ENCODE results near the gene ADAMTSL3. TPM values are rescaled to one million over a fixed set of nuclear protein-coding genes. Genes with fewer than 3 reads are reported as not detected.

ADAMTSL3 gene
- total and polyA plus RNA-seq, 7 experiments from 2014 or later = not detected

DNA sequence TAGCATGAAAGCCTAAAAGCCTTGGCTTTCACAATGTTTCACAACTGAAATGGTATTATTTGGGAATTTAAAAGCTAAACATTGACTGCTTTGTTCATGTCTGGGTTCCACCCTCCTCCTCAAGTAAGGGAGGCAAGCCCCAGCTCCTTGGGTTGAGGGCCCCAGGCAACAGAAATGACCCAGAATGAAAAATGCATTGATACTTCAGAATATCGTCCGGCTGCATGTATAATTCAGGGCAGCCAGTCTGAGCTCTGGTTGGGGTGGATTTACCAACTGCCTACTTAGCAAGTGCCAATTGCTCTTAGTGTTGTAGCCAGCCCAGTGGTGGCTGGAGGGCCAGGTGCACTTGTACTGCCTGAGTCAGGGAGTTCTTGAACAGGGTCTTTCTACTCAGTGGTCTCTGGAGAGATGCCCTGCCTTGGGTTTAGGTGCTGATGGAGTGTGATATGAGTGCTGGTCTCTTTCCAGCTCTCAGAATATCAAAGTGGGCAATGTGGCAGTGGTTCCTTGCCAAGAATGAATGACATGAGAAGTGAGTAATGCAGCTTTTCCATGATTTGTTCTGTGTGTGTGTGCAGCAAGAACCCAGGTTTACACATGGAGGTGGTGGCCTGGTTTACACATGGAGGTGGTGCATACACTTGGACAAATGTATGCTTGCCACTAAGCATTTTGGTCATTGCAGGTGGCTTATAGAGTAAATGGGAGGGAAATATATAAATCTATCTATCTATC lies 40.9 kb upstream of the ADAMTSL3 start:
- no peaks in the 10 kb centered on the region for H3K36me3 Mint-ChIP-seq
- no peak for ATAC-seq
- H3K27me3 Mint-ChIP-seq = peaks cover 0 to 43% (median 10%) of the 10 kb centered on the region in 5 donors
- H3K4me1 Mint-ChIP-seq = no peaks in the 10 kb centered on the region
- H3K9me3 ChIP-seq (ENCODE audit: control insufficient read depth in 2 of 3, low read length in 3 of 3) = no peaks in the 10 kb centered on the region
- H3K36me3 ChIP-seq (ENCODE audit: control insufficient read depth in 2 of 3, insufficient read depth in 3 of 3, low read length in 3 of 3) = no peaks in the 10 kb centered on the region
- peaks cover 0 to 4% (median 0%) of the 10 kb centered on the region in 11 donors for H3K9me3 Mint-ChIP-seq
- no peak for DNase-seq
- H3K27ac Mint-ChIP-seq = no peak overlapping the region
- H3K27me3 ChIP-seq (ENCODE audit: control insufficient read depth in 2 of 2, insufficient read depth in 2 of 2, low read length in 2 of 2) = no peaks in the 10 kb centered on the region
- H3K4me3 Mint-ChIP-seq = no peak overlapping the region
- CTCF ChIA-PET = no interaction called here
- H3K4me3 ChIP-seq (ENCODE audit: low read length) = no peak overlapping the region
- no peaks in the 10 kb centered on the region for H3K4me1 ChIP-seq (ENCODE audit: control insufficient read depth in 2 of 2, insufficient read depth in 2 of 2, low read length in 2 of 2)
- no peak overlapping the region for H3K27ac ChIP-seq (ENCODE audit: low read depth, low read length)
- POLR2A ChIA-PET = no interaction called here
- intact Hi-C loops (cut with micrococcal nuclease) = no loop called here

DNA sequence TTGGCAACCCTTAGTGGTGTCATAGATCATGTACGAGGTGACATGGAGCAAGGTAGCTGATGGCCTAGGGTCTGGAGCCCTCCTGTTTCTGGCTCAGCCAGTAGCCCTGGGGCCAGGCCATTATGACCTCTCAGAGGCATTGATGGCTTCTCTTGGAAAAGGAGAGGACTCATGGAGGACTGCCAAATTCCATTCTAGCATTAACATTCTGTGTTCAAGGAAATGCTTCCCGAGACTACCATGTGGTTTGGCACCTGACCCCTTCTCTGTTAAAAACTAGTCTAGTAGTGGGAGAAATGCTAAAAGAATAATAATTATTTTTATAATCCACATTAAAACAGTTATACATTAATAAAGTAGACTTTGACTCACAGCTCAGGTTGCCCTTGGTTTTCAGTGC lies 40.2 kb upstream of the ADAMTSL3 start:
- no peaks in the 10 kb centered on the region for H3K36me3 Mint-ChIP-seq
- ChIA-PET POLR2A (no interaction called here), CTCF (no interaction called here)
- Histone ChIP-seq H3K36me3 (ENCODE audit: control insufficient read depth in 2 of 3, insufficient read depth in 3 of 3, low read length in 3 of 3) (no peaks in the 10 kb centered on the region), H3K4me1 (ENCODE audit: control insufficient read depth in 2 of 2, insufficient read depth in 2 of 2, low read length in 2 of 2) (no peaks in the 10 kb centered on the region), H3K27ac (ENCODE audit: low read depth, low read length) (no peak overlapping the region), H3K4me3 (ENCODE audit: low read length) (no peak overlapping the region), H3K27me3 (ENCODE audit: control insufficient read depth in 2 of 2, insufficient read depth in 2 of 2, low read length in 2 of 2) (no peaks in the 10 kb centered on the region), H3K9me3 (ENCODE audit: control insufficient read depth in 2 of 3, low read length in 3 of 3) (no peaks in the 10 kb centered on the region)
- intact Hi-C loops (cut with micrococcal nuclease) = no loop called here
- H3K27me3 Mint-ChIP-seq = peaks cover 0 to 46% (median 7%) of the 10 kb centered on the region in 5 donors
- H3K9me3 Mint-ChIP-seq = peaks cover 0 to 4% (median 0%) of the 10 kb centered on the region in 11 donors
- ATAC-seq = no peak
- no peak overlapping the region for H3K4me3 Mint-ChIP-seq
- H3K27ac Mint-ChIP-seq = no peak overlapping the region
- DNase-seq = no peak
- H3K4me1 Mint-ChIP-seq = no peaks in the 10 kb centered on the region

DNA sequence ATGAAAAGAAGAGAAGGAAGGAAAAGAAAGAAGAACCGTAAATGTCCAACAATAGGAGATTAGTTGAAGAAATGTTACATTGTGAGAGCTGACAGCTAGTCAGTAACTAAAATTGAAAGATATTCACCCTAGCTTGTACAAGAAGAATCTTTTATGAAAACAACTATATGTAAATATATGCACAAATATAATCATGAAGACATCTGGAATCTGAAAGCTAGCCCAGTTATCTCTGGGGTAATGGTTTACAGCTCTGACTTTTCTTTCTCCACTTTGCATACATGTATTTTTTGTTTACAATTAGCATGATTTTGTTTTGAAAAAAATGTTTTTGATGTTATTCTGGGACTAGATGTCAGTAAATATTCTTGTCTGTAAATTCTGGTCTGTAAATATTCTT lies 37.1 kb upstream of the ADAMTSL3 start:
- Histone ChIP-seq H3K9me3 (ENCODE audit: control insufficient read depth in 2 of 3, low read length in 3 of 3) (no peaks in the 10 kb centered on the region), H3K27ac (ENCODE audit: low read depth, low read length) (no peak overlapping the region), H3K27me3 (ENCODE audit: control insufficient read depth in 2 of 2, insufficient read depth in 2 of 2, low read length in 2 of 2) (no peaks in the 10 kb centered on the region), H3K36me3 (ENCODE audit: control insufficient read depth in 2 of 3, insufficient read depth in 3 of 3, low read length in 3 of 3) (no peaks in the 10 kb centered on the region), H3K4me3 (ENCODE audit: low read length) (no peak overlapping the region), H3K4me1 (ENCODE audit: control insufficient read depth in 2 of 2, insufficient read depth in 2 of 2, low read length in 2 of 2) (no peaks in the 10 kb centered on the region)
- ATAC-seq = no peak
- DNase-seq = no peak
- no peak overlapping the region for H3K4me3 Mint-ChIP-seq
- H3K9me3 Mint-ChIP-seq = peaks cover 0 to 6% (median 0%) of the 10 kb centered on the region in 11 donors
- H3K4me1 Mint-ChIP-seq = no peaks in the 10 kb centered on the region
- no peak overlapping the region for H3K27ac Mint-ChIP-seq
- intact Hi-C loops (cut with micrococcal nuclease) = no loop called here
- H3K27me3 Mint-ChIP-seq = peaks cover 0 to 30% (median 7%) of the 10 kb centered on the region in 5 donors
- POLR2A ChIA-PET = no interaction called here
- CTCF ChIA-PET = no interaction called here
- no peaks in the 10 kb centered on the region for H3K36me3 Mint-ChIP-seq

DNA sequence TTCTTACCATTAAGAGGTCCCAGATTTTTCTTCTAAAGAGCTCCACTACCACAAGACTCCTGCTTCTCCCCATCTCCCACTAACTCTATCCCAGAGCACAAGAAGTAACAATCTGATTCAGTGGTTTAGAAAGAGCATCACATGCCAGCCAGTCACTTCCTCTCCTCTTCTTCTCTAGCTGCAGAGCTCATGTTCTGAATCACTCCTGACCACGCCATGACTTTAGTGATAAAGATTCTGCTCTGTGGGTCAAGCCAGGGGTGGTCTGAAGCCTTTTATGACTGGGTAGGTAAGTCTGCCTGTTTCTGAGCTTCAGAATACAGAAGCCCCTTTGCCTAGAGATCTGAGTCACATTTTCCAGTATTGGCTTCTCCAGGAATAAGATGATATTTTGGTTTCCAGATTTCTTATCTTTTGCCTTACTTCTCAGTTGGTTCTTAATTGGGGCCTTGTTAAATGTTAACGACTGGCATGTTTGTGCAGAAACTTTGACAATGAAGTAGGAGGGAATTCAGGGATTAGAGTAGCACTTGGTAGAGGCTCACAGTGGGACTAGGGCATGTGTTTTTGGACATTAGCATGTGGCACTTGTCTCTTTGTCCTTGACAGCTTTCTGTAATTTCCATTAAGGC lies 27.6 kb upstream of the ADAMTSL3 start:
- no peak overlapping the region for H3K27ac Mint-ChIP-seq
- ChIA-PET POLR2A (no interaction called here), CTCF (no interaction called here)
- no peaks in the 10 kb centered on the region for H3K4me1 Mint-ChIP-seq
- Histone ChIP-seq H3K36me3 (ENCODE audit: control insufficient read depth in 2 of 3, insufficient read depth in 3 of 3, low read length in 3 of 3) (no peaks in the 10 kb centered on the region), H3K4me3 (ENCODE audit: low read length) (no peak overlapping the region), H3K9me3 (ENCODE audit: control insufficient read depth in 2 of 3, low read length in 3 of 3) (no peaks in the 10 kb centered on the region), H3K27ac (ENCODE audit: low read depth, low read length) (no peak overlapping the region), H3K27me3 (ENCODE audit: control insufficient read depth in 2 of 2, insufficient read depth in 2 of 2, low read length in 2 of 2) (no peaks in the 10 kb centered on the region), H3K4me1 (ENCODE audit: control insufficient read depth in 2 of 2, insufficient read depth in 2 of 2, low read length in 2 of 2) (no peaks in the 10 kb centered on the region)
- peaks cover 0 to 8% (median 2%) of the 10 kb centered on the region in 11 donors for H3K9me3 Mint-ChIP-seq
- peaks cover 0 to 15% (median 5%) of the 10 kb centered on the region in 5 donors for H3K27me3 Mint-ChIP-seq
- H3K36me3 Mint-ChIP-seq = no peaks in the 10 kb centered on the region
- no peak overlapping the region for H3K4me3 Mint-ChIP-seq
- ATAC-seq (no peak), DNase-seq (no peak)
- intact Hi-C loops (cut with micrococcal nuclease) = no loop called here

DNA sequence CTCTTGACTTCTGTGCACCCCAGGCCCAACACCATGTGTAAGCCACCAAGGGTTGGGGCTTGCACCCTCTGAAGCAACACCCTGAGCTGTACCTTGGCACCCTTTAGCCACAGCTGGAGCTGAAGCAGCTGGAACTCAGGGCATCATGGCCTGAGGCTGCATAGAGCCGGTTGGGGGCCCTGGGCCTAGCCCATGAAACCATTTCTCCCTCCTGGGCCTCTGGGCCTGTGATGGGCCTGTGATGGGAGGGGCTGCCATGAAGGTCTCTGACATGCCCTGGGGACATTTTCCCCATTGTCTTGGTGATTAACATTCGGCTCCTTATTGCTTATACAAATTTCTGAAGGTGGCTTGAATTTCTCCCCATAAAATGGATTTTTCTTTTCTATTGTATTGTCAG lies 22.4 kb upstream of the ADAMTSL3 start:
- no peak overlapping the region for H3K4me3 ChIP-seq (ENCODE audit: low read length)

DNA sequence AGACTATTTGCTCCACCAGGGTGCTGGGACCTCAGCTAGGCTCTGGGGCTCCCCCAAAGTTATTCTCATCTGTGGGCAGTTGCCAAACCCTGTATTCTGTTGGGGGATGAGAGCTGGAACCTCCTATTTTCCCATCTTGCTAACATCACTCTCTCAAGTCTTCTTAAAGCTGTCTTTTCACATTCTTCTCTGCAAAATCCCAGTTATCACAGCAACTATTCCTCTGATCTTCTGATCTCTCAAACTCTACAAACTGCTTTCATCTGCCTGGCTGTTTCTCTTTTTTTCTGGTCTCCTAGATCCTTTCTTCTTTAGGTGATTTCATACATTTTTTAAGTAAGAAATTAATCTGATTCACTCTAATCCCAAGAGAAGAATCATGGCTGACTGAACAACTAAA lies 10.7 kb upstream of the ADAMTSL3 start:
- Histone ChIP-seq H3K27me3 (ENCODE audit: control insufficient read depth in 2 of 2, insufficient read depth in 2 of 2, low read length in 2 of 2) (no peaks in the 10 kb centered on the region), H3K27ac (ENCODE audit: low read depth, low read length) (no peak overlapping the region), H3K4me1 (ENCODE audit: control insufficient read depth in 2 of 2, insufficient read depth in 2 of 2, low read length in 2 of 2) (no peaks in the 10 kb centered on the region), H3K9me3 (ENCODE audit: control insufficient read depth in 2 of 3, low read length in 3 of 3) (no peaks in the 10 kb centered on the region), H3K36me3 (ENCODE audit: control insufficient read depth in 2 of 3, insufficient read depth in 3 of 3, low read length in 3 of 3) (no peaks in the 10 kb centered on the region), H3K4me3 (ENCODE audit: low read length) (no peak overlapping the region)
- intact Hi-C loops (cut with micrococcal nuclease) = no loop called here
- POLR2A ChIA-PET = no interaction called here
- CTCF ChIA-PET = no interaction called here
- peaks cover 0 to 20% (median 13%) of the 10 kb centered on the region in 5 donors for H3K27me3 Mint-ChIP-seq
- H3K9me3 Mint-ChIP-seq = peaks cover 4 to 41% (median 16%) of the 10 kb centered on the region in 11 donors
- no peaks in the 10 kb centered on the region for H3K4me1 Mint-ChIP-seq
- no peak for ATAC-seq
- no peak overlapping the region for H3K4me3 Mint-ChIP-seq
- peaks cover 0 to 14% (median 4%) of the 10 kb centered on the region in 5 donors for H3K36me3 Mint-ChIP-seq
- H3K27ac Mint-ChIP-seq = no peak overlapping the region
- DNase-seq = no peak

More for the DNA sequence above, 22.4 kb upstream of the ADAMTSL3 start:
- no peak overlapping the region for H3K4me3 Mint-ChIP-seq
- POLR2A ChIA-PET = no interaction called here
- no peaks in the 10 kb centered on the region for H3K36me3 ChIP-seq (ENCODE audit: control insufficient read depth in 2 of 3, insufficient read depth in 3 of 3, low read length in 3 of 3)
- DNase-seq = no peak
- H3K4me1 Mint-ChIP-seq = no peaks in the 10 kb centered on the region
- H3K9me3 ChIP-seq (ENCODE audit: control insufficient read depth in 2 of 3, low read length in 3 of 3) = no peaks in the 10 kb centered on the region
- no peak overlapping the region for H3K27ac Mint-ChIP-seq
- no peak for ATAC-seq
- intact Hi-C loops (cut with micrococcal nuclease) = no loop called here
- CTCF ChIA-PET = no interaction called here
- H3K4me1 ChIP-seq (ENCODE audit: control insufficient read depth in 2 of 2, insufficient read depth in 2 of 2, low read length in 2 of 2) = no peaks in the 10 kb centered on the region
- H3K9me3 Mint-ChIP-seq = peaks cover 0 to 14% (median 3%) of the 10 kb centered on the region in 11 donors
- no peaks in the 10 kb centered on the region for H3K27me3 ChIP-seq (ENCODE audit: control insufficient read depth in 2 of 2, insufficient read depth in 2 of 2, low read length in 2 of 2)
- peaks cover 0 to 6% (median 0%) of the 10 kb centered on the region in 5 donors for H3K36me3 Mint-ChIP-seq
- peaks cover 0 to 10% (median 0%) of the 10 kb centered on the region in 5 donors for H3K27me3 Mint-ChIP-seq
- H3K27ac ChIP-seq (ENCODE audit: low read depth, low read length) = no peak overlapping the region

DNA sequence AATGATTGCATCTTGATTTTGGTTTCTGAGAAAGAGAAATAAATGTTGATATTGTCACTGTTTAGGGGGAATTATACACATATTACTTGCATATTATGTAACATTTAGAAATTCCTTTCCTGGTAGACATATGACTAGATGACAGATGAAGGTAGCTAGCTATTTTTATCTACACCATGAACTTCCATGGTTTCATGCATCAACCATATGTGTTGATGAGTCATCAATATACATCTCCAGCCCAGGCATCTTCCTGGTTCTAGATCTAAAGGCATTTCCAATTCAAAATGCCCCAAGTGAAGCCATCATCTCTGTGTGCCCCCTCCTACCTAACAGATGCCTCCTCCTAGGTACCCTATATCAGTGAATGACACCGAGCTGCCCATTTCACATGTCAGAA lies 9.5 kb upstream of the ADAMTSL3 start:
- H3K27ac ChIP-seq (ENCODE audit: low read depth, low read length) = no peak overlapping the region
- Mint-ChIP-seq H3K27me3 (peaks cover 0 to 18% (median 9%) of the 10 kb centered on the region in 5 donors), H3K36me3 (peaks cover 0 to 11% (median 4%) of the 10 kb centered on the region in 5 donors), H3K27ac (no peak overlapping the region), H3K4me1 (no peaks in the 10 kb centered on the region), H3K9me3 (peaks cover 4 to 37% (median 16%) of the 10 kb centered on the region in 11 donors), H3K4me3 (no peak overlapping the region)
- ATAC-seq (no peak), DNase-seq (no peak)
- H3K36me3 ChIP-seq (ENCODE audit: control insufficient read depth in 2 of 3, insufficient read depth in 3 of 3, low read length in 3 of 3) = no peaks in the 10 kb centered on the region
- no peak overlapping the region for H3K4me3 ChIP-seq (ENCODE audit: low read length)
- intact Hi-C loops (cut with micrococcal nuclease) = no loop called here
- no peaks in the 10 kb centered on the region for H3K9me3 ChIP-seq (ENCODE audit: control insufficient read depth in 2 of 3, low read length in 3 of 3)
- H3K4me1 ChIP-seq (ENCODE audit: control insufficient read depth in 2 of 2, insufficient read depth in 2 of 2, low read length in 2 of 2) = no peaks in the 10 kb centered on the region
- no peaks in the 10 kb centered on the region for H3K27me3 ChIP-seq (ENCODE audit: control insufficient read depth in 2 of 2, insufficient read depth in 2 of 2, low read length in 2 of 2)
- CTCF ChIA-PET = interaction anchor here (0.7 kb wide), 1 partner anchor 1060 kb away, joined by 5 read pairs; no protein-coding TSS in a partner anchor
- POLR2A ChIA-PET = no interaction called here
